ENCODE data around the gene AK5.

AK5 gene

DNA sequence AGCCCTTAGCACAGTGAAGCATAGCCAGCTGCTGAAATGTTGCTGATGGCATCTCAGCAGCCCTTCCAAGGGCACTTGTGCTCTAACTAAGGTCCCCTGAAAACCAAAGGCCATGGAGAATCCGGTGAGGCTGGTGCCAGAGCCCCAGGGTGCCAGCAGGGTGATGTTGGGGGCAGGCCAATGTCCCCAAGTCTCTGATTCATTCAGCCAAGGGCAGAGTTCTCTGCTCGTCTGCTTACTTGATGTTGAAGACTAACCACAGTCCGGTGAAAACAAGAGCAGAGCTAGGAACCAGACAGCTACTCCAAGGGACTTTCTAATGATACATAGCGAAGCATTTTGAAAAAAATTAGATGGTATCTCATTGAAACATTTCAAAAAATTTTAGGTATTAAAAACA is 250.8 kb downstream of the AK5 start:
- Histone ChIP-seq H3K4me1 (ENCODE audit: control insufficient read depth, low read length) (no peaks in the 10 kb centered on the region), H3K79me2 (ENCODE audit: control insufficient read depth, low read length) (no peaks in the 10 kb centered on the region), H4K20me1 (ENCODE audit: control insufficient read depth, insufficient read depth, low read depth, low read length) (no peaks in the 10 kb centered on the region), H3F3A (ENCODE audit: control insufficient read depth, insufficient read depth) (no peaks in the 10 kb centered on the region), H3K27ac (ENCODE audit: low read depth, low read length) (no peak overlapping the region), H3K9me2 (replicated peaks; ENCODE audit: control insufficient read depth, low read length) (no peaks in the 10 kb centered on the region), H3K9me3 (ENCODE audit: control insufficient read depth, insufficient read depth, low read length) (no peaks in the 10 kb centered on the region), H3K4me3 (ENCODE audit: low read length) (no peak overlapping the region), H3K27me3 (ENCODE audit: control insufficient read depth, low read length) (no peaks in the 10 kb centered on the region), H3K4me2 (ENCODE audit: low read length) (no peak overlapping the region), H3K36me3 (ENCODE audit: control insufficient read depth, low read length) (no peaks in the 10 kb centered on the region)
- TF ChIP-seq, protein P1, sequence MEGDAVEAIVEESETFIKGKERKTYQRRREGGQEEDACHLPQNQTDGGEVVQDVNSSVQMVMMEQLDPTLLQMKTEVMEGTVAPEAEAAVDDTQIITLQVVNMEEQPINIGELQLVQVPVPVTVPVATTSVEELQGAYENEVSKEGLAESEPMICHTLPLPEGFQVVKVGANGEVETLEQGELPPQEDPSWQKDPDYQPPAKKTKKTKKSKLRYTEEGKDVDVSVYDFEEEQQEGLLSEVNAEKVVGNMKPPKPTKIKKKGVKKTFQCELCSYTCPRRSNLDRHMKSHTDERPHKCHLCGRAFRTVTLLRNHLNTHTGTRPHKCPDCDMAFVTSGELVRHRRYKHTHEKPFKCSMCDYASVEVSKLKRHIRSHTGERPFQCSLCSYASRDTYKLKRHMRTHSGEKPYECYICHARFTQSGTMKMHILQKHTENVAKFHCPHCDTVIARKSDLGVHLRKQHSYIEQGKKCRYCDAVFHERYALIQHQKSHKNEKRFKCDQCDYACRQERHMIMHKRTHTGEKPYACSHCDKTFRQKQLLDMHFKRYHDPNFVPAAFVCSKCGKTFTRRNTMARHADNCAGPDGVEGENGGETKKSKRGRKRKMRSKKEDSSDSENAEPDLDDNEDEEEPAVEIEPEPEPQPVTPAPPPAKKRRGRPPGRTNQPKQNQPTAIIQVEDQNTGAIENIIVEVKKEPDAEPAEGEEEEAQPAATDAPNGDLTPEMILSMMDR (IDR thresholded peaks at IDR 0.05; ENCODE audit: low read depth, low read length, poor library complexity, severe bottlenecking) = no peak
- TF ChIP-seq EZH2phosphoT487 (IDR thresholded peaks at IDR 0.05; ENCODE audit: borderline replicate concordance, low read length) = no peak

DNA sequence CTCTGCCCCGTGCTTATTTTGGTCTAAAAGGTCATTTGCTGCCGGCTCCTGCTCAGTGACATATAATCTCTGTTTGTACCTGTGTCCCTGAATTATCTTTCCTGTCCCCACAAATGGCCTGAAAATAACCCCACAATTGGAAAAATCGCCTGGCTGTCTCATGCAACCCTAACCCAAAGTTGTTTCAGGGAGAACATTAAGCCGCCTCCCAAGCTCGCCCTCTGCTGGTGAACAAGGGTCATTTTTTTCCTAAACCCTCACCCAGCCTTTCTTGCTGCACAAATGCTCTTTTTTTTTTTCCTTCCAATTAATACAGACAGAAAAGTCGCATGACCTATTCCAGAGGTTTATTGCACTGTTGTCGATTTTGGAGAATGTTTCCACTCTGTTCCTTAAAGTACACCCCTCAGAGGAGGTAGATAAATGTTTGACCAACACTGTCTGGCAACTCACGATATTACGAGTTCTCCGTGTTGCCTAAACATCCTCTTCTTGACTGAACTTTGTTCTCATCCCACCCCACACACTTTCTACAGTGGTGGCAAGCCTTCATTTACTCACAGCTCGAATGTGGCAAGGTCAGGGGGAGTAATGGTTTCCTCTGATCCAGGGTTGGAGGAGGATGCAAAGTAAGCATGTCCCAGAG is 252.0 kb downstream of the AK5 start:
- H3F3A ChIP-seq (ENCODE audit: control insufficient read depth, insufficient read depth) = no peaks in the 10 kb centered on the region

DNA sequence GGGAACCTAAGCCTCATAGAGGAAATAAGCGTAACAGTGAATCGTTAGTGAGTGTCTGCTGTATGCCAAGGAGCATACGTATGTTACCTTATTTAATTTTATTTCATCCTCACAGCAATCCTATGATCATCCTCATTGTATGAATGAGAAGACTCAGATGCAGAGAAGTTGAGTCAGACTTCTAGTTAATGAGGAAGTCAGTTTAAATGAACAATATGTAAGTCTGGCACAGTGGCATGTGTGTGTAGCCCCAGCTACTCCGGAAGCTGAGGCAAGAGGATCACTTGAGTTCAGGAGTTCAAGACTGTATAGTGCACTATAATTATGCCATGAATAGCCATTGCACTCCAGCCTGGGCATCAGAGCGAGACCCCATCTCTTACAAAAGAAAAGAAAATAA is 252.6 kb downstream of the AK5 start:
- no peaks in the 10 kb centered on the region for H3F3A ChIP-seq (ENCODE audit: control insufficient read depth, insufficient read depth)
- no peak overlapping the region for H3K27ac ChIP-seq (ENCODE audit: low read depth, low read length)
- H3K36me3 ChIP-seq (ENCODE audit: control insufficient read depth, low read length) = no peaks in the 10 kb centered on the region
- no peaks in the 10 kb centered on the region for H3K9me2 ChIP-seq (replicated peaks; ENCODE audit: control insufficient read depth, low read length)
- H3K4me3 ChIP-seq (ENCODE audit: low read length) = no peak overlapping the region
- H3K79me2 ChIP-seq (ENCODE audit: control insufficient read depth, low read length) = no peaks in the 10 kb centered on the region
- TF ChIP-seq EZH2phosphoT487 (IDR thresholded peaks at IDR 0.05; ENCODE audit: borderline replicate concordance, low read length) = no peak
- TF ChIP-seq, protein P1 (IDR thresholded peaks at IDR 0.05; ENCODE audit: low read depth, low read length, poor library complexity, severe bottlenecking) = no peak
- no peaks in the 10 kb centered on the region for H3K27me3 ChIP-seq (ENCODE audit: control insufficient read depth, low read length)
- no peaks in the 10 kb centered on the region for H3K9me3 ChIP-seq (ENCODE audit: control insufficient read depth, insufficient read depth, low read length)
- H4K20me1 ChIP-seq (ENCODE audit: control insufficient read depth, insufficient read depth, low read depth, low read length) = no peaks in the 10 kb centered on the region
- no peak overlapping the region for H3K4me2 ChIP-seq (ENCODE audit: low read length)
- peaks cover 8% of the 10 kb centered on the region for H3K4me1 ChIP-seq (ENCODE audit: control insufficient read depth, low read length)

More for the DNA sequence above, 252.0 kb downstream of the AK5 start:
- Histone ChIP-seq H4K20me1 (ENCODE audit: control insufficient read depth, insufficient read depth, low read depth, low read length) (no peaks in the 10 kb centered on the region), H3K9me2 (replicated peaks; ENCODE audit: control insufficient read depth, low read length) (no peaks in the 10 kb centered on the region), H3K27ac (ENCODE audit: low read depth, low read length) (no peak overlapping the region), H3K36me3 (ENCODE audit: control insufficient read depth, low read length) (no peaks in the 10 kb centered on the region), H3K27me3 (ENCODE audit: control insufficient read depth, low read length) (no peaks in the 10 kb centered on the region), H3K4me2 (ENCODE audit: low read length) (no peak overlapping the region; the same call in 1 of the 2 replicates), H3K9me3 (ENCODE audit: control insufficient read depth, insufficient read depth, low read length) (no peaks in the 10 kb centered on the region), H3K4me1 (ENCODE audit: control insufficient read depth, low read length) (peaks cover 2% of the 10 kb centered on the region), H3K4me3 (ENCODE audit: low read length) (no peak overlapping the region), H3K79me2 (ENCODE audit: control insufficient read depth, low read length) (no peaks in the 10 kb centered on the region)
- no peak for TF ChIP-seq EZH2phosphoT487 (IDR thresholded peaks at IDR 0.05; ENCODE audit: borderline replicate concordance, low read length)
- TF ChIP-seq, protein P1 (IDR thresholded peaks at IDR 0.05; ENCODE audit: low read depth, low read length, poor library complexity, severe bottlenecking) = peak; percentile 92
